Measurements from ENCODE around the gene FCHSD1.

FCHSD1 gene

DNA sequence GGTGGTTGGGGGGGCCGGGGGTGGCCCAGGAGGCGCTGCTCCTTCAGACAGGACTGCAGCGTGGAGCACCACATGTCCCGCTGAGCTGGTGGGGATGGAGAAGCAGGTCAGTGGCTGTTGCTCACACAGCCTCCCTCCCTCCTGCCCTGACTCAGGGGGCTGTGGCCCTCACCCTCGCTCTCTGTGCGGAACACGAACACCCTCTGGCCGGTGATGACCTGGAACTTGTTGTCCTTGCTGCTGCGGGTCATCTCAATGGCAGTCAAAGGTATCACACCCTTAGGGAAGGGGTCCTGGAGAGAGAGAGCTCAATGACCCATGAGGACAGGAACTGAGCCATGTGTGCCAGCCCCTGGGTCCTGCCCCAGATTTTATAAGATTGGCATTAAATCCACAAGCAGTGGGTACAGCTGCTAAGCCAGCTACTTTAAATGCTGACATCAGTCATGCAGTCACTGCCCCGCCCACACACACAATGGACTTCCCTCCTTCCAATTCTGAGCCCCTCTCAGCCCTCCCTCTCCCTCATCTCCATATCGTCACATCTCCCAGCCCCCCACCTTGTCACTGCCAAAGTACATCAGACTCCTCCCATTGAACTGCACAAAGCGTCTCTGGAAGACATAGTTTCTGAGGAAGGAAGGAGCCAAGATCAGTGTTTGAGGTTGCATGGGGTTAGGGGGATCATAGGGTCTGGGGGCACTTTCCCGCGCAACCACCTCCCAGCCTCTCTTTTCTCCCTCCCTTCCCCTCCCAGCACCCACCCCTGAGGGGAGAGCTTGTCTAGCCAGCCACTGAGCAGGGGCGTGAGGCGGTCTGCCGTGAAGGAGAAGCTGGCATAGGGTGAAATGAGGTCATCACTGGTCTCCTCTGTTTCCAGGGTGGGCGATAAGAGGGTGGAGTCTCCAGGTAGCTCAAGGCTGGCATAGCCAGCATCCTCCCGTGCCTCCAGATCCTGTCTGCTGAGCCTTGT lies 21.9 kb upstream of the FCHSD1 start:
- no peak for DNase-seq

DNA sequence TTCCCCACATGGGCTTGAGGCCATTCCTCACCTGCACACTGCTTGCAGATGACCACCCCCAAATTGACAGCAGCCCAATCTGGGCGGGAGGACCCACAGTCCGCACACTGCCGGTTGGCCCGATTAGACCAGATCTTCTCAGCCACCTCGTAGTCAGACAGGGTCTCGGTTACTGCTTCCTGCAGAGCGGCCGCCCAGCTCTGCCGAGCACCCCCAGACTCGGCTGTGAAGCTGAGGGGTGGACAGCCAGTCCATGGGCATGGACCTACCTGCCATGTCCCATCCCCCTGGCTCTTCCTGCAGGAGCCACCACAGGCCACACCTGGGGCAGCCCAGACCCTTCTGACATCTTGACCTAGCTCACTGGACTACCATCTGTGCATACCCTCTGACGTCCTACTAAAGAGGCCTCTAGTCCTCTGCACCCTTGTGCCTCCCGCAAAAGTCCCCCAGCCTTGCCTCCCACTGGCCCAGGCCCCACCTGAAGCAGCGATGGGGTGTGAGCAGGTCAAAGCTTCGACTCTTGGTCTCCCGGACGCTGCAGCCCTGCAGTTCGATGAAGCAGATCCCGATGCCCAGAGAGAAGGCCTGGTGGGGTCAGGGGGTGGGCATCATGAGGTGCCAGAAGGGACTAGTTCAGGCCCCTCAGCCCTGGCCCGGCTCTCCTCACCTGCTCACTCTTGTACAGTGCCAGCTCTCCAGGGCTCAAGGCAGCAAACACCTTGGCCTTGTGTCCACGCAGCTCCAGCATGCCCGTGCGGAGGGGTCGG lies 21.0 kb upstream of the FCHSD1 start:
- DNase-seq: no peak

DNA sequence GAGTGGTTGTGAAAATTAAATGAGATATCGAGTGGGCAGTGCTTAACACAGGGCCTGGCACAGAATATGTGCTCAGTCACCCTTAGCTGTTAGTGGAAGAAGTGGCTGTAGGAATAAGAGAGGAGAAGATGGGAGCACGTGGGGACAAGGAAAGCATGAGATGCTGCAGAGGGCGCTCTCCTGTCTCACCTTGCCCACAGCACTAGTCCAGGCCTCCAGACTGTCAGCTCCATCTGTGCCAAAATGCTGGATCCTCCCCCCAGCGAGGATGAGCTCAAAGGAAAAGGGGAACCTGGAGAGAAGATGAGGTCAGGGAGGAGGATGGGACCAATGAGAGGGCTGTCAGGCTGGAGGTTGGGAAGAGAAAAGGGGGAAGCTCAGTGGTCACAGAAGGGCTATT lies 18.3 kb upstream of the FCHSD1 start:
- DNase-seq: no peak

GRCh38 chr5:141668601-141669265 lies 17.5 kb upstream of the FCHSD1 start:
- DNase-seq: no peak

GRCh38 chr5:141665995-141666940 lies 15.1 kb upstream of the FCHSD1 start:
- DNase-seq: no peak

- DNase-seq: peak; percentile 80
These were observed 13.7 kb upstream of the FCHSD1 start for GRCh38 chr5:141664733-141665461.

DNA sequence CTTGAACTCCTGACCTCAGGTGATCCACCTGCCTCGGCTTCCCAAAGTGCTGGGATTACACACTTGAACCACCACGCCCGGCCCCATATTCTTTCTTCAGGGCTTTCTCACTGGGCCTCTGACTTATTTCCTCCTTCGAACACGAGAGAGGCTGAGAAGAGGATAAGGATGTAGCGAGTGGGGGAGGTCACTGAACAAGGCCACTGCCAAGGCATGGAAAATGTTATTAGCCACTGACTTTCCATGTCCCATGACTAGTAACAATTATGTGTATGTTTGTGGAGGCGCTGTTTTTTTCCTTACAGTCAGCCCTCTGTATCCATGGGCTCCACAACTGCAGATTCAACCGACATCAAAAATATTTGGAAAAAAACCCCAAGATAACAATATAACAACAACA lies 12.3 kb upstream of the FCHSD1 start:
- no peak for DNase-seq

DNA sequence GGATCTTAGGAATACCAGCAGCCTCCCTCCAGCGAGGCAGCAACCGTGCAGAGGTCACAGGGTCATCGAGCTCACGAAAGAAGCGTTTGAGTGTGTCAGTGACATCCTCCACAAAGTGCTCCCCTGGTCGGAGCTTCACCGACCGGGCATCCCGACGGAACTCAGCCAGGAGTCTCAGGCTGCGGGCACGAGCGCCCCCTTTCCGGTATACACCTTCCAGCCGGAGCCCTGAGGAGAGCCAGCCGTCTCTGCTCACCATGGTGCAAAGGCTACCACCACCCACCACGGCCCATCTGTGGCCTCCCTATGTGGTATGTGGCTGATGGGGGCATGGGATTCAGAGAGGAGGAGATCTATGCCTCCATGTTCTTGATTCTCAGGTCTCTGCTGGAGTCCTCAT lies 10.8 kb upstream of the FCHSD1 start:
- DNase-seq: no peak

DNA sequence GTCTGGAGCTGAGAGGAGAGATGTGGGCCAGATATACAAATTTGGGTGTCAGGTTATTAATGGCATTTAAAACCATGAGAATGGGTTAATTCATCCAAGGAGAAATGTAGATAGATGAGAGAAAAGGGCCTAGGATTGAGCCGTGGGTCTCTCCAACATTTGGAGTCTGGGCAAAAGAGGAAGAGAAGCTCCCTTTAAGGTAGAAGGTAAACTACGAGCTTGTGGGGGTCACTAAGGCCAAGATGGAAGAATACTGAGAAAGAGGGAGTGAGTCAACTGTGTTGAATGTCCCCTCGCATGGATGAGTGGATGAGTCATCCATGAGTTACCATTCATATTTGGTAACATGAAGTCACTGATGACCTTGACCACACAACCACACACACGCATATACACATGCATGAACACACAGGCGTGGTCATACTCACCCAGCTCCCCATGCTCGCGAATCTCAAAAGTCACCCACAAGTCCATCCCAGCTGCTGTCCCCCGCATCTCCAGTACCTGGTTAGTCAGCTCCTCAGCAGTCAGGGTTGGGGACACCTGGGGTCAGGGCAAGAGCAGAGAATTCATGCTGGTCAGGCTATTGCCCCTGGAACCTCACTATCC lies 6.8 kb upstream of the FCHSD1 start:
- no peak for DNase-seq

DNA sequence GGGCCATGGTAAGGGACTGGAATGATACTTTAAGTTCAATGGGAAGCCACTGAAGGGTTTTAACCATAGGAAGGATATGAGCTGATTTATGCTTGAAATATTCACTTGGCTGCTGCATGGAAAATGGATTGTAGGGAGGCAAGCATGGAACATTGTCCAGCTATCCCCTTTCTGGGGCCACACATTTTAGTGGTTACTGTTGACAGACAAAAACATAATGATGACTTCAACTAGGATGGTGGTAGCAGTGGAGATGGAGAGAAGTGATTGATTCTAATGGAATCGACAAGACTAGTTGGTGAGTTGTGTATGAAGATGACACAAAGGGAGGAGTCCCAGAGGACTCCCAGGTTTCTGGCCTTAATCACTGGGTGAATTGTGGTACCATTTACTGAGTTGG lies 6.2 kb upstream of the FCHSD1 start:
- DNase-seq: no peak

- no peak for DNase-seq
These were observed 5.2 kb upstream of the FCHSD1 start for GRCh38 chr5:141656396-141656795.

DNA sequence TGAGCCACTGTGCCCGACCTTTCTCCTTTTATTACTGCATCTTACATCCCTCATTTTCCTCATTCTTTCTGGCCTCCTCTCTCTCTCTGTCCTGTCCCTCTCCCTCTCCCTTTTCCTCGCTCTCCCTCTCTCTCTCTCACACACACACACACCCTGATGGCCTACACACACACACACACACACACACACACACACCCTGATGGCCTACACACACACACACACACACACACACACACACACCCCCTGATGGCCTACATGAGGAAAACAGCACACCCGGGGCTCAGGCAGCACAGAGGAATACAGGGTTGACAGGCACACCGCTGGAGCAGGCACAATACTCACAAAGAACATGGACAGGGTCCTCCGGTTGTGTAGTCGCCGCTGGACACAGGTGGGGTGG lies 3.8 kb upstream of the FCHSD1 start:
- DNase-seq: no peak

DNA sequence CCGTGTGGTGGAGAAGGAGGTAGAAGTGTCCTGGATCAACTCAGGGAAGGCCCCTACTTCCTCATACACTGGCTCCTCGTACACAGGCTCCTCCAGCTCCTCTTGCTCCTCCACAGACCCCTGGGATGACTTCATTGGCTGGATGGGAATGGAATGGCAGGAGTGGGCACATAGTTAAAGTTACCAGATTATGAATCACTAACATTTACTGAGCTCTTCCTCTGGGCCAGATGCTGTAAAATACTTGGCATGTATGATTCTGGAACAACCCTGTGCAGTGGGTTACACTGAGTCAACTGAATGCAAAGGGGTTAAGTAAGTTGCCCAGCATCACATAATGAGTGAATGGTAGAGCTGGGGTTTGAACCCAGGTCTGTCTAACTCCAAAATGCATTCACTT lies 3.1 kb upstream of the FCHSD1 start:
- DNase-seq: no peak

DNA sequence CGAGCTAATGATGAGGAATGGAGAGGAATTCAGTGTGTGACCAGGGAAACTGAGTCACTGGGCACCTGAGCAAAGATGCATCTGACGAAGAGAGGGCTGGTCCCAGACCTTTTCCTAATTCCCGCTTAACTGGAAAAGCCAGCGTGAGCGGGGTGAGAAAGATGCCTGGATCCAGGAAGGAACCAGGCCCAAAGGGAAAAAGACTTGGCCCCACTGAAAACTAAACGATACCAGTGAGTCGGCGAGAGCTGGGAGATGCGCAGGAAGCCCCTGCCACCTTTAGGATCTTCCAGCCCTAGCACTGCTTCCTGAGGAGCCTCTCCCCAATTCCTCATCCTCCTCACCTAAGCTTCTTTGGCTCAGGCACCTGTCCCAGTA lies 499 bp upstream of the FCHSD1 start:
- DNase-seq: no peak

DNA sequence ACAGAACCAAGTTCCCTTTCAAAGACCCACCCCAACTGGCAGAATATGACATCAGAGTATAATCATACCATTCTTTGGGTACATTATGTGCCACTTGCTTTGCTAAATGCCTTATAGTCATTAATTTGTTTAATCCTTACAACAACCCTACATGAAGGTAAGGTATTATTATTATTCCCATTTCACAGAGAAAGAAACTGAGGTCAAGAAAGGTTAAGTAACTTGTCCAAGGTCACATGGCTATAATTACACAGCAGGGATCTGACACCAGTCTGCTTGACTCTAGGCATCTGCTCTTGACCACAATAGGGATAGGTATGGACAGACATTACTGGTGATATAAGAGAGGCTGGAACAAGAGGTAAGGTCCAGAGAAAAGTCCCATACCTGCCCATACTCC lies 1.2 kb downstream of the FCHSD1 start:
- no peak for DNase-seq

DNA sequence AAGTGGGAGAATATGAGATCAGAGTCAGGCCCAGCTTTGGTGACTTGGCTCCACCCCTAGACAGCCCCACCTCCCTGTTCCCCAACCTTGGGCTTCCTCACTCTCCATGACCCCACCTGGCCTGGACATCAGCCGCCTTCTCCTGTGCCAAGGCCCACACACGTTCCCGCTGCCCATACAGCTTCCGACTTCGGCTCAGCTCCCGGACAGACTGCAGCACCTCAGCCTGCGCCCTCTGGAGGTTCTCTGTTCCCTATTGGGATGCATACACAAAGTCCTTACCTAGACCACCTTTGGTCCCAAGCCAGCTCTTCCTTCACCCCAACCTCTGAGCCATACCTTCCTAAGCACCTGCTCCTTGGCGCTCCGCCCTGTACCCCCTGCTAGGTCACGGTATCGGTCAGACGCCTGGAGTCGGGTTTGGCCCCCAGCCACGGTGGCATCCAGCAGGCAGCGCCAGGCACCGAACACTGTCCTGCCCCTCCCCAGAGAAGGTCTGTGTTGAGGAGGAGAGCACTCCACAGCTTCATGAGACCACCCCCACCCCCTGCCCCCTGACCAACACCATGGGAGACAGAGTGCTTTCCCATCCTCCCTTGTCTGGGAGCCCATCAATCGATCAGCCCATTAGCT lies 2.0 kb downstream of the FCHSD1 start:
- DNase-seq: no peak

- no peak for DNase-seq
These were observed 3.4 kb downstream of the FCHSD1 start for GRCh38 chr5:141647851-141648250.

- DNase-seq: no peak
These were observed 4.0 kb downstream of the FCHSD1 start for GRCh38 chr5:141647242-141647641.

- no peak for DNase-seq
These were observed 5.2 kb downstream of the FCHSD1 start for GRCh38 chr5:141646026-141646425.

DNA sequence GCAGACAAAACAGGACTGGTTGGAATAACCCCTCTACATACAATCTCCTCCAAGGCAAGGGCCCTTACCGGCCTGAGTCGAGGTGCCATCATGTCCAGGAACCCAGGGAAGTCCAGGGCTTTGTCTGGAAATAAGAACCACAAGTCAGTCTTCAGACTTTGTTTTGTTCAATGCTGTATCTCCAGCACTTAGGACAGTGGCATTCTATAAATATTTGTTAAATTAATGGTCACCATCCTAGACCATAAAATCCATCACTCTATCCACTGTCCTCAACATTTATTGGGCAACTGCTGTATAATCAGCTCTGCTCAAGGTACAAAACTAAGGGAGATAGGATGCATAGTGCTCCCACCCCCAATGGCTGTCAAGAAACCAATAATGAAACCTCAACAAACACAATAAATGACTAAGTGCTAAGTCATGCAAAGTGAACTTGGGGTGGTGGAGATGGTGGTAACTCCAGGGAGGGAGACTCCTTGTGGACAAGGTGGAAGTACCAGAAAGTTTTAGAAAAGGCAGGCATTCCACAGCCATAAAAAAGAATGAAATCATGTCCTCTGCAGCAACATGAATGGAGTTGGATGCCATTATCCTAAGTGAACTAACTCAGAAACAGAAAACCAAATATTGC lies 9.5 kb downstream of the FCHSD1 start:
- no peak for DNase-seq
